Fibroblast of mammary gland (primary cell): Measurements from ENCODE around the gene BFSP2.

Source experiments
- DNase-seq: peaks from one replicate; pipeline ENCODE4 v3.0.0-alpha.2; 2010; ENCODE audit warnings: low read depth
- H3K4me3 ChIP-seq: 2 replicates; pipeline ENCODE4 v1.5.1; 2011; ENCODE audit warnings: low read depth, mild to moderate bottlenecking, low read length, moderate library complexity; ENCODE audit not compliant: control insufficient read depth
- CTCF ChIP-seq: conservative IDR thresholded peaks from 2 replicates; pipeline ENCODE4 v1.5.1; 2011; ENCODE audit warnings: low read depth, low read length, inconsistent platforms; ENCODE audit not compliant: control insufficient read depth, insufficient read depth

The BFSP2 gene

DNA sequence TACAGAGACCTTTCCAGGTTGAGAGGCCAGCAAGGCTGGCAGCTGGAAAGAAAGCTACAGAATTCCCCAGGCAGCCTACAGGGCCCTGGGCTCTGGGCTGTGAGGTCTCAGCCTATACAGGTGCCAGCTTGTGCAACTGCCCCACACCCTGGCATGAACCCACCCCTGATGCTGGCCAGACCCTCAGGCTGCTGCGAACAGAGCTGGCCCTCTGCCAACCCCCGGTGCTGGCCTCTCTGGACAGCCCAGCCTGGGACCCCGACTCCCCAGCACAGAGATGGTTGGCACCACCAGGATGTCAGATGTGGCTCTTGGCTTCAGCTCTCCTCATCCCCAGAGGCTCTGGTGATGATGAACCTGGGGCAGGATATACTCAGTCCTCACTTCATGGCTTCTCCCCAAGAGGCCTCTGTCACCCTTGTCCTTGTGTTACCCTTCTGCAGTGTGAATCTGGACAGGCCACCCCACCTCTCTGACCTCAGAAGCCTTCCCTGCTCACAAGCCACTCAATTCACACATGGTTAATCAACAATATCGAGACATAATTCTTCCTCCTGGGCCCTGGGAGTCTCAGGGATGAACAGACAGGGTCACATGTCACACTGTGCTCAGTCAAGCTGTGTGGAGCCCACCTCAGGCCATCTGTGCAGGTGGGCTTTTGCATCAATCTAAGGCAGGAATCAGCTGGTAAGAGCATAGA, 11.0 kb upstream of the BFSP2 start:
- H3K4me3 ChIP-seq = no peak overlapping the region
- DNase-seq = no peak
- no peak for TF ChIP-seq CTCF

GRCh38 chr3:133390715-133391114, 9.1 kb upstream of the BFSP2 start:
- DNase-seq = no peak
- H3K4me3 ChIP-seq = no peak overlapping the region
- TF ChIP-seq CTCF = no peak

DNA sequence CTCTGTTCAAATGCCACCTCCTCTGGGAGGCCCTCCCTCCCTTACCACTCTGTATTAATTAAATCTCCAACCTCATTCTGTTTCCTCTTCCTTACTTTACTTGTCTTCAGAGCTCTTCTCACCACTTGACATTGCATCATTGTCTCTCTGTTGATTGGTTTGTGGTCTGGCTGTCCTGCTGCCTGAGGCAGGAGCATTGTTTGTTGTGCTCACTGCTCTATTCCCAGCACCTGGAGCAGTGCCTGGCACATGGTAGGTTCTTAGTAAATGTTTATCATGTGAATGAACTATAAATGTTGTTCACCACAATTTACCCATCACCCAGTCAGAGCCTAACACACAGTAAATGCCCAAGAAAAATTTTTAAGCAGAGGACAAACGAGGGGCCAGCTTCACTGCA, 6.7 kb upstream of the BFSP2 start:
- no peak for DNase-seq
- H3K4me3 ChIP-seq = no peak overlapping the region
- no peak for TF ChIP-seq CTCF

DNA sequence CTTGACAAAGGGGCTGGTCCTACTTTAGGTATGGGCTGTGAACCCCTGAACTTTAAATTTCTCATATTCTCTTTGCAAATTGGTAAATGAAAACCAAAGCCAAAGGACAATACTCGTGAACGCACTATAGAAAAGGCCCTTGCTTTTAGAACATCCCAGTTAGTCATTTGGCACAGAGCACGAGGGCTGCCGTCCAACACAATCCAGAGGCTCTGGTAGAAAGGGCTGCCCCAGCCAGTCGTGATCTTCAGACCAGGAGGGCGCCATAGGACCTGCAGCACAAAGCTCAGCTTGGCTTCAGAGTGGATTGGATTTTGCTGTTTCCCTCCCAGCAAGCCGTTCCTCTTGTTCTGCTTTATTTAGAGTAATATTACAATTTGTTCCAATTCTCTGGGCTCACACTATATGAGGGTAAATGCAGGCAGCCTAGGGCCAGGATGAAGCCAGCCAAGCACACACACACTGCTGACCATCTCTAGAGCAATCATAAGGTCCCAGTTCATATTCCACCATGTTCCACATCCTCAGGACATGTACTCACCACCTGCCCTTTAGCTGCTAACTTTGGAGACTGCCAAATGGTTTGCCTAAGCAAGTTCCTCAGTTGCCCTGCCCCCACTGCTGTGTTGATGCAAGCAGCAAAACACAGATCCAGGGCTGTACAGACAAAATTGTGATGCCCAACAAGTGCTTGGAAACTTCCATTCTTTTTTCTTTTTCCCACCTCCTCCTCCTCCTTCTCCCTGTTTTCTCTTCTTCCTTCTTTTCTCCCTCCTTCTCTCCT, 6.0 kb upstream of the BFSP2 start:
- DNase-seq = peak; percentile 28
- TF ChIP-seq CTCF = no peak
- H3K4me3 ChIP-seq = no peak overlapping the region

GRCh38 chr3:133394561-133395311, 5.1 kb upstream of the BFSP2 start:
- no peak overlapping the region for H3K4me3 ChIP-seq
- TF ChIP-seq CTCF = no peak
- no peak for DNase-seq

DNA sequence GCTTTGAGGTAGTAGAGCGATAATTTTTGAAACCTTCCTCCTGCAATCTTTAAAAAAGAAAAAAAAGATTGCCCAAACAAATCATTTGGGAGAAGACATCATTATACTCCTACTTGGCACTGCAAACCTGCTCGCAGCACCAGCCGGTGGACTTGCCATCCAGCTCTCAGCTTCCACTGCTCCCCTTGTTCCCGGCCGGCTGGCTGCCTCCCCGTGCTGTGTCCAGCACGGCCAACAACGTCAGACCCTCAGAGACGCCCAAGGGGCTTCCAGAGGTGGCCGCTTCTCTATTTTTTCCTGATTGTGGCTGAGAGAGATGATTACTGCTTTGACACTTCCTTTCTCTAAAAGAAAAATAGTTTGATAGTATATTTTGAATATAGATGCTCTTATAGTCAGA, 3.0 kb upstream of the BFSP2 start:
- no peak for DNase-seq
- H3K4me3 ChIP-seq = no peak overlapping the region
- TF ChIP-seq CTCF = no peak
